GM21528 (cell line): ENCODE data around the gene UGT1A7.
"Not testable (repeated sequence)": the region's sequence is repeated elsewhere in the genome, so short reads cannot be mapped to it uniquely, and the experiment has no call there.

ENCODE experiments used
- ATAC-seq: cut with Tn5 transposase; IDR thresholded peaks from one replicate; pipeline ENCODE4 v1.9.1; 2021; ENCODE audit warnings: mild to moderate bottlenecking, moderate library complexity; ENCODE audit not compliant: unreplicated experiment, low FRiP score

The UGT1A7 gene

DNA sequence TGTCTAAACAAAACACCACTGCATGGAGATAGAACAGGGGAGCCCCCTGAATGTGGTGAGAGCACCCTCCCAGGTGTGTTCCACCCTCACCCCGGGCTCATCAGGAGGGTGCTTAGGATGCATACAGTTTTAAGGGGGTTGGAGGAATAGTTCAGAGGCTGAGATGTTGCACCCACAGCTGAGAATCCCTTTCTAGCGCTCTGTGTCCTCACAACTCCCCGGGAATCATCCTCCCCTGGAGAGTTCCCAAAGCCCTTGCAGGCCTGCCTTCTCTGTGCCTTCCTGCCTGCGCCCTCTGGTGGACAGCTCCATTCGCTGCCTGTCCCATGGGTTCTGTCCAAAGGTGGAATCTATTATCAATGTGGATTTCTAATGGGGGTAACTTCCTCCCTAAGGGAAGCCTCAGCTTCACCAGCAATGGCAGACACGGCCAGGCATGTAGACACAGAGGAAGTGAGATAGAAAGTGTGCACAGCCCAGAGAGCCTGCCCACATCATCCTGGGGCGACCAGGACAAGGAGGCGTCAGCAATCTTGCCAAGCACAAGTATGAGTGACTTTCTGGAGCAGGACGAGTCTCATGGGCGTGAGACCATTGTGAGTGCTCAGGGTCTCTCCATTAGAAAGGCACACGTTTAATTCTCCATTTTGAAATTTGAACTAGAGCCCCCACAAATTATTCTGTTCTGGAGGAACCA, 29.8 kb downstream of the UGT1A7 start:
- no peak for ATAC-seq

DNA sequence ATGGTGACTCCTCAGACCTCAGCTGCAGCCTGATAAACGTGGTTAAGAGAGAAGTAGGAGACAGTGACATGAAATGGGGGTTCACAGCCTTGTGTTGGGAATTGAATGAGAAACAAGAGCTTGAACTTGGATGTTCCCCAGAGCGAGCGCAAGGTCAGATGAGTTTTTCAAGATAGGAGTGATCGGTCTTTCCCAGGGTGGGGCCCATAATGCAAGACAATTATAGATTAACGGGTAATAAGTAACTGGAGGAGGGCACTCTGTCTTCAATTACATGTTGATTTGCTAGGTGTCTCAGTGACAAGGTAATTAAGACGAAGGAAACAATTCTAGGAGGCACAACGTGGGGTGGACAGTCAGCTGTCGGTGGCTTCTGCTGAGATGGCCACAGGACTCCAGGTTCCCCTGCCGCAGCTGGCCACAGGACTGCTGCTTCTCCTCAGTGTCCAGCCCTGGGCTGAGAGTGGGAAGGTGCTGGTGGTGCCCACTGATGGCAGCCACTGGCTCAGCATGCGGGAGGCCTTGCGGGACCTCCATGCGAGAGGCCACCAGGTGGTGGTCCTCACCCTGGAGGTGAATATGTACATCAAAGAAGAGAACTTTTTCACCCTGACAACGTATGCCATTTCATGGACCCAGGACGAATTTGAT, 31.0 kb downstream of the UGT1A7 start, which contains the start of gene UGT1A5:
TSS of gene UGT1A5 (plus strand) at position 297 of the 651 bp plus-strand sequence. CDS start at position 382, 85 bp downstream.
- no peak for ATAC-seq

DNA sequence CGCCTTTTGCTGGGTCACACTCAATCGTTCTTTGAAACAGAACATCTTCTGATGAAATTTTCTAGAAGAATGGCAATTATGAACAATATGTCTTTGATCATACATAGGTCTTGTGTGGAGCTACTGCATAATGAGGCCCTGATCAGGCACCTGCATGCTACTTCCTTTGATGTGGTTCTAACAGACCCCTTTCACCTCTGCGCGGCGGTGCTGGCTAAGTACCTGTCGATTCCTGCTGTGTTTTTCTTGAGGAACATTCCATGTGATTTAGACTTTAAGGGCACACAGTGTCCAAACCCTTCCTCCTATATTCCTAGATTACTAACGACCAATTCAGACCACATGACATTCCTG, 31.5 kb downstream of the UGT1A7 start:
- ATAC-seq: no peak

DNA sequence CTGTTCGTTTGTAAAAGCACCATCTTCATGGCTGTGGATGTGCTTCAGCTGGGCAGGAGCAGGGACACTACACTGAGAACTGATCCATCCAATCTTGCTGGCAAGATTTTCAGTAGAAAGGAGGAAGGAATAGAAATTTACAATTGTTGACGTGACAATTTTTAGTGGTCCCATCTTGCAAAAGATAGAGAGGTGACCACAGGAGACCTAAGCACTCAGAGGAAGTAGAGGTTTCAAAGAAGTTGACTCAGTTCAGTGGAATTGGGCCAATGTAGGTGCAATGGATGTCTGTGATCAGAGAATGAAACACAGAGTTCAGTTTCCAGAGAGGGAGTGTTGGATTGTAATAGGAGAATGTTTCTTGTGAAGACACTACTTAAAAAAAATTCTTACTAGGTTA, 32.4 kb downstream of the UGT1A7 start:
- ATAC-seq: no peak

DNA sequence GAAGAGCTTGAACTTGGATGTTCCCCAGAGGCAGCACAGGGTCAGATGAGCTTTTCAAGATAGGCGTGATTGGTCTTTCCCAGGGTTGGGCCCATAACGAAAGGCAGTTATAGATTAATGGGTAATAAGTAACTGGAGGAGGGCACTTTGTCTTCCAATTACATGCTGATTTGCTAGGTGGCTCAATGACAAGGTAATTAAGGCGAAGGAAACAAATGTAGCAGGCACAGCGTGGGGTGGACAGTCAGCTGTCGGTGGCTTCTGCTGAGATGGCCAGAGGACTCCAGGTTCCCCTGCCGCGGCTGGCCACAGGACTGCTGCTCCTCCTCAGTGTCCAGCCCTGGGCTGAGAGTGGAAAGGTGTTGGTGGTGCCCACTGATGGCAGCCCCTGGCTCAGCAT, 36.9 kb downstream of the UGT1A7 start, which contains the start of gene UGT1A4:
TSS of gene UGT1A4 (plus strand) at position 185 of the 400 bp plus-strand sequence. CDS start at position 270, 85 bp downstream.
- no peak for ATAC-seq

DNA sequence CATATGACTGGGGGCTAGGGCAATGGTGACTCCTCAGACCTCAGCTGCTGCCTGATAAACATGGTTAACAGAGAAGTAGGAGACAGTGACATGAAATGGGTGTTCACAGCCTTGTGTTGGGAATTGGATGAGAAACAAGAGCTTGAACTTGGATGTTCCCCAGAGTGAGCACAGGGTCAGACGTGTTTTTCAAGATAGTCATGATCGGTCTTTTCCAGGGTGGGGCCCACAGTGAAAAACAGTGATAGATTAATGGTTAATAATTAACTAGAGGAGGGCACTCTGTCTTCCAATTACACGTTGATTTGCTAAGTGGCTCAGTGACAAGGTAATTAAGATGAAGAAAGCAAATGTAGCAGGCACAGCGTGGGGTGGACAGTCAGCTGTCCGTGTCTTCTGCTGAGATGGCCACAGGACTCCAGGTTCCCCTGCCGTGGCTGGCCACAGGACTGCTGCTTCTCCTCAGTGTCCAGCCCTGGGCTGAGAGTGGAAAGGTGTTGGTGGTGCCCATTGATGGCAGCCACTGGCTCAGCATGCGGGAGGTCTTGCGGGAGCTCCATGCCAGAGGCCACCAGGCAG, 47.1 kb downstream of the UGT1A7 start, which contains the start of gene UGT1A3:
TSS of gene UGT1A3 (plus strand) at position 320 of the 579 bp plus-strand sequence. CDS start at position 405, 85 bp downstream.
- no peak for ATAC-seq

DNA sequence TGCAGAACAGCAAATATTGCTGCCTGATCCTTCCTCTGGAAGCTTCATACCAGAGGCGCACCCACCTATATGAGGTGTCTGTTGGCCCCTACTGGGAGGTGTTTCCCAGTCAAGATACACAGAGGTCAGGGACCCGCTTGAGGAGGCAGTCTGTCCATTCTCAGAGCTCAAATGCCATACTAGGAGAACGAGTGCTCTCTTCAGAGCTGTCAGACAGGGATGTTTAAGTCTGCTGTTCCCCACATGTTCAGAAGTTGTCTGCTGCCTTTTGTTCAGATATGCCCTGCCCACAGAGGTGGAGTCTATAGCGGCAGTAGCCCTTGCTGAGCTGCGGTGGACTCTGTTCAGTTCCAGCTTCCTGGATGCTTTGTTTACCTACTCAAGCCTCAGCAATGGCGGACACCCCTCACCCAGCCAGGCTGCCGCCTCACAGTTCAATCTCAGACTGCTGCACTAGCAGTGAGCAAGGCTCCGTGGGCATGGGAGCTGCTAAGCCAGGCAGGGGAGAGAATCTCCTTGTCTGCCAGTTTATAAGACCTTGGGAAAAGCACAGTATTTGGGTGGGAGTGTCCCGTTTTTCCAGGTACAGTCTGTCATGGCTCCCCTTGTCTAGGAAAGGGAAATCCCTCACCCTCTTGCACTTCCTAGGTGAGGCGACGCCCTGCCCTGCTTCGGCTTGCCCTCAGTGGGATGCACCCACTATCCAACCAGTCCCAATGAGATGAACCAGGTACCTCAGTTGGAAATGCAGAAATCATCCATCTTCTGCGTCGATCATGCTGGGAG, 55.4 kb downstream of the UGT1A7 start:
- ATAC-seq: not testable (repeated sequence)

DNA sequence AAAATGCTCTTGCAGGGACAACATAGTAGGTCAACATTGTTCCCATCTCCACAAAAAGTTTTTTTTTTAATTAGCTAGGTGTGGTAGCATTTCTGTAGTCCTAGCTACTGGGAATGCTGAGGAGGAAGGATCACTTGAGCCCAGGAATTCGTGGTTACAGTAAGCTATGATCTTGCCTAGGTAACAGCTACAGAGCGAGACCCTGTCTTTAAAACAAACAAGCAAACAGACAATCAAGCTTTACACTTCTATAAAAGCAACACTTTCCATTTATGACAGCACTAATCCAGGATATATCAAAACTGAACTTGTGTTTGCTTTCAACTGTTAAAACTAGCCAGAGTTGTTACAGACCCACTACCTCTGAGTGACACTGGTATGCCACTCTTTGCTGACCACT, 59.2 kb downstream of the UGT1A7 start:
- ATAC-seq: no peak

DNA sequence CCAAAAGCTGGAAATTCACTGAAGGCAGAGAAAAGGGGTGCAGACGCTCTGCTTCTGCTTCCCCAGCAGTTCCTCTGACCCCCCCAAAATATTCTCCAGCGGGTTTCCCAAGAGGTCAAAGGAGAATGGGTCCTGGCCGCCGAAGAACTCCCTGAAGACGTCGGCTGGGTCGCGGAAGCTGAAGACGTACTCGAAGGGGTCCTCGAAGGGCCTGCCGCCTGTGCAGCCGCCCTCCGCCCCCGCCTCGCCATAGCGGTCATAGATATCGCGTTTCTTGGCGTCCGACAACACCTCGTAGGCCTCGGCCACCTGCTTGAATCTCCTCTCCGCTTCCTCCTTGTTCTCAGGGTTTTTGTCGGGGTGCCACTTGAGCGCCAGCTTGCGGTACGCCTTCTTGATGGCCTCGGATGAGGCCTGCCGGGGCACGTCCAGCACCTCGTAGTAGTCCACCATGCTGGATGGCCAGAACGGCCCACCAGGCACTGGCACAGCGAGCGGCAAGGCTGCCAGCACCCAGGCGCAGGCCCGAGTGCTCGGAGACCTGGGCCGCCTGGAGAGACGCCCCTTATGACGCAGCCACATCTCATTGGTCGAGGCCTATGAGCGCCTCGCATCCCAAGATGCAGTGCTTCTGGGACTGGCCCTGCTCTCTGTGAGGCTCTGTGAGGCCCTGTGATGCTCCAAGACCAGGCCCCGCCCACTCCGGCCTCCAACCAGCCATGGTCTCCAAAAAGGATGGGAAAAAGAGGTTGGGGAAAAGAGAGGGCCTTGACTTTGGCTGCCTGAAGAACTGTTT, 62.0 kb downstream of the UGT1A7 start:
- ATAC-seq: no peak

DNA sequence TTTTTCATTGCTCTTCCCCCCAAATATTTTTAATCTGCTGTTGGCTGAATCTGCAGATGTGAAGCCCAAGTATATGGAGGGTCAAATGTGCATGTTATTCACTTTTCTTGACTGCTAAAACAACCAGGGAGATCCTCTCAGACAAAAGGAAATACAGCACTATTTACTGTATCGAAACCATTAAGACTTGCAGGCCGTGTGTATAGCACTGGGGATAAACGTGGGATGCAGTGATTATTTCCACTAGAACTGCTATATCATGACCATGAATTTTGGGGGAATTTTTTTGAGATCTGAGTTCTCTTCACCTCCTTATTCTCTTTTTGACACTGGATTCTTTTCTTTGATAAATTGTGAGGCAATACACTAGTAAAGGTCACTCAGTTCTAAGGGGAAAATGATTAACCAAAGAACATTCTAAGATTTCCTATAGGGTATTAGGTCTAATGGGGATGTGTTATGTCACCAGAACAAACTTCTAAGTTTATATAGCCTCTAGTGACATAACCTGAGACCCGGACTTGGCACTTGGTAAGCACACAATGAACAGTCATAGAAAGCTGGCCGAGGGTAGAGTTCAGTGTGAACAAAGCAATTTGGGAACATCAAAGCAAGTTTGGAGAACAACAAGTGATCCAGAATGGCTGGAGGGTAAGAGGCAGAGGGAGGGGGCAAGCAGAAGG, 63.5 kb downstream of the UGT1A7 start:
- ATAC-seq: no peak

DNA sequence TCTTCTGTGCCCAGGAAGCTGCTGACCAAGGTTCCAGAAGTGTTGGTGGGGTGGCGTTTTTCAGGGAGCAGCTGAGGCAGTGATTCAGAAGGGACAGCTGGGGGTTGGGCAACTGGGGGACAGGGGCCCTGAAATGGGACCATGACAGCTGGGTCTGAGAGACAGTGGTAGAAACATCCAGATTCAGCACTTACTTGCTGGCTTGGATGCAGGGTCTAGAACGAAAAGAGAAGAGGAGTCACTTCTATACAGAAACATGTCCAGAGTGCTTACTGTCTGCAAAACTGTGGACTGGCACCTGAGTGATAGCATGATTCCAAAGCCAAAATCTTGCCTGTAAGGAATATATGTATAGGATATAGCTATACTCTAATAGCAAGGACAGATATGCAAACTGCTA, 64.1 kb downstream of the UGT1A7 start:
- not testable (repeated sequence) for ATAC-seq

DNA sequence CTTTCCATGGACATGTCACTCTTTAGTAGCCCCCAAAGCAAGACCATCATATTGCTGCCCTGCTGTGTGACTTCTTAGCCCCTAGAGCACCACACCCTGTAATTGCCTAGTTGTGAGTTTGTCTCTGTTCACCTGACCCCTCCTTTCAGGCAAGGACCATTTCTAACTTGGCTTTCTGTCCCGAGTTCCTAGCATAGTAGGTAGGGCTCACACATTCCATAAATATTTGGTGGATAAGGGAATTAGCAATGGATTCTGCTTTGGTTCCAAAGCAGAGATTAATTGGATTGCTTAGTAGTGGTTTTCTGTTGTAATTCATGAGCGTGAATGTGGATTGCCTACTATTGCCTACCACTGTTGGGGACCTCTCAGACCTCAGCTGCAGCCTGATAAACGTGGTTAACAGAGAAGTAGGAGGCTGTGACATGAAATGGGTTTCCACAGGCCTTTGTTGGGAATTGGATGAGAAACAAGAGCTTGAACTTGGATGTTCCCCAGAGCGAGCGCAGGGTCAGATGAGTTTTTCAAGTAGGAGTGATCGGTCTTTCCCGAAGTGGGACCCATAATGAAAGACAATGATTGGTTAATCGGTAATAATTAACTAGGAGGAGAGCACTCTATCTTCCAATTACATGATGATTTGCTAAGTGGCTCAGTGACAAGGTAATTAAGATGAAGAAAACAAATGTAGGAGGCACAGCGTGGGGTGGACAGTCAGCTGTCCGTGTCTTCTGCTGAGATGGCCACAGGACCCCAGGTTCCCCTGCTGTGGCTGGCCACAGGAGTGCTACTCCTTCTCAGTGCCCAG, 65.0 kb downstream of the UGT1A7 start:
- ATAC-seq: no peak

DNA sequence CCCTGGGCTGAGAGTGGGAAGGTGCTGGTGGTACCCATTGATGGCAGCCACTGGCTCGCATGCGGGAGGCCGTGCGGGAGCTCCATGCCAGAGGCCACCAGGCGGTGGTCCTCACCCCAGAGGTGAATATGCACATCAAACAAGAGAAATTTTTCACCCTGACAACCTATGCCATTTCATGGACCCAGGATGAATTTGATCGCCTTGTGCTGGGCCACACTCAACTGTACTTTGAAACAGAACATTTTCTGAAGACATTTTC, 65.5 kb downstream of the UGT1A7 start:
- no peak for ATAC-seq

DNA sequence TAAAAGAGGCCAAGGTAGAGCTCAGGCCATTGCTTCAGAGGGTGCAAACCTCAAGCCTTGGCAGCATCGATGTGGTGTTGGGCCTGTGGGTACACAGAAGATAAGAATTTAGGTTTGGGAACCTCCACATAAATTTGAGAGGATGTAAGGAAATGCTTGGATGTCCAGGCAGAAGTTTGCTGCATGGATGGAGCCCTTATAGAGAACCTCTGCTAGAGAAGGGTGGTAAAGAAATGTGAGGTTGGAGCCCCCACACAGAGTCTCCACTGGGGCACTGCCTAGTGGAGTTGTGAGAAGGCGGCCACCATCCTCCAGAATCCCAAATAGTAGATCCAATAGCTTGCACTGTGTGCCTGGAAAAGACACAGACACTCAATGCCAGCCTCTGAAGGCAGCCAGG, 69.0 kb downstream of the UGT1A7 start:
- not testable (repeated sequence) for ATAC-seq

DNA sequence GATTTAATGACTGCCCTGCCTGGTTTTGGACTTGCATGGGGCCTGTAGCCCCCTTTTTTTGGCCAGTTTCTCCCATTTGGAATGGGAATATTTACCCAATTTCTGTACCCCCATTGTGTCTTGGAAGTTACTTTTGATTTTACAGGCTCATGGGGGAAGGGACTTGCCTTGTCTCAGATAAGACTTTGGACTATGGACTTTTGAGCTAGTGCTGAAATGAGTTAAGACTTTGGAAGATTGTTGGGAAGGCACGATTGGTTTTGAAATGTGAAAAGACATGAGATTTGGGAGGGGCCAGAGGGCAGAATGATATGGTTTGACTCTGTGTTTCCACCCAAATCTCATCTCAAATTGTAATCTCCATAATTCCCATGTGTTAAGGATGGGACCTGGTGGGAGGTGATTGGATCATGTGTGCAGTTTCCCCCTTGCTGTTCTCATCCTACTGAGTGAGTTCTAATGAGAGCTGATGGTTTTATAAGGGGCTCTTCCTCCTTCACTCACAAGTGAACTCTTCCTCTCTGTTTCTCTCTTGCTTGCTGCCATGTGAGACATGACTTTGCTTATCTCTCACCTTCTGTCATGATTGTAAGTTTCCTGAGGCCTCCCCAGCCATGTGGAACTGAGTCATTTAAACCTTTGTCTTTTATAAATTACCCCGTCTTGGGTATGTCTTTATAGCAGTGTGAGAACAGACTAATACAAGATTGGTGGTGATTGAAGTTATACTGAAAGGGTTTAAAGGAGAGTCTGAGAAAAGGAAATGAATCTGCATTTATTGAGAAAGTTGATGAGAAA, 69.7 kb downstream of the UGT1A7 start:
- not testable (repeated sequence) for ATAC-seq

DNA sequence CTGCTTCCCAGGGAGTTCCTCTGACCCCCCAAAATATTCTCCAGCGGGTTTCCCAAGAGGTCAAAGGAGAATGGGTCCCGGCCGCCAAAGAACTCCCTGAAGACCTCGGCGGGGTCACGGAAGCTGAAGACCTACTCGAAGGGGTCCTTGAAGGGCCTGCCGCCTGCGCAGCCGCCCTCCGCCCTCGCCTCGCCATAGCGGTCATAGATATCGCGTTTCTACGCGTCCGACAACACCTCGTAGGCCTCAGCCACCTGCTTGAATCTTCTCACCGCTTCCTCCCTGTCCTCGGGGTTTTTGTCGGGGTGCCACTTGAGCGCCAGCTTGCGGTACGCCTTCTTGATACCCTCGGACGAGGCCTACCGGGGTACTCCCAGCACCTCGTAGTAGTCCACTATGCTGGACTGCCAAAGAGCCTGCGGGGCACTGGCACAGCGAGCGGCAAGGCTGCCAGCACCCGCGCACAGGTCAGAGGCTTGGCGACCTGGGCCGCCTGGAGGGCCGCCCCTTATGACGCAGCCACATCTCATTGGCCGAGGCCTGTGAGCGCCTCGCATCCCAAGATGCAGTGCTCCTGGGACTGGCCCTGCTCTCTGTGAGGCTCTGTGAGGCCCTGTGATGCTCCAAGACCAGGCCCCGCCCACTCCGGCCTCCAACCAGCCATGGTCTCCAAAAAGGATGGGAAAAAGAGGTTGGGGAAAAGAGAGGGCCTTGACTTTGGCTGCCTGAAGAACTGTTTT, 73.3 kb downstream of the UGT1A7 start:
- ATAC-seq: no peak

DNA sequence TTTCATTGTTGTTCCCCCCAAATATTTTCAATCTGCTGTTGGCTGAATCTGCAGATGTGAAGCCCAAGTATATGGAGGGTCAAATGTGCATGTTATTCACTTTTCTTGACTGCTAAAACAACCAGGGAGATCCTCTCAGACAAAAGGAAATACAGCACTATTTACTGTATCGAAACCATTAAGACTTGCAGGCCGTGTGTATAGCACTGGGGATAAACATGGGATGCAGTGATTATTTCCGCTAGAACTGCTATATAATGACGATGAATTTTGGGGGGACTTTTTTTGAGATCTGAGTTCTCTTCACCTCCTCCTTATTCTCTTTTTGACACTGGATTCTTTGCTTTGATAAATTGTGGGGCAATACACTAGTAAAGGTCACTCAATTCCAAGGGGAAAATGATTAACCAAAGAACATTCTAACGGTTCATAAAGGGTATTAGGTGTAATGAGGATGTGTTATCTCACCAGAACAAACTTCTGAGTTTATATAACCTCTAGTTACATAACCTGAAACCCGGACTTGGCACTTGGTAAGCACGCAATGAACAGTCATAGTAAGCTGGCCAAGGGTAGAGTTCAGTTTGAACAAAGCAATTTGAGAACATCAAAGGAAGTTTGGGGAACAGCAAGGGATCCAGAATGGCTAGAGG, 74.9 kb downstream of the UGT1A7 start:
- ATAC-seq: no peak
